Thyroid gland (tissue), 4 donors: ENCODE data around the gene ADSS1. TPM values are rescaled to one million over a fixed set of nuclear protein-coding genes. Genes with fewer than 3 reads are reported as not detected.

Experiments
- DNase-seq, 2 donors: peaks; one replicate each; pipeline ENCODE4 v3.0.0-alpha.2; 2019
- H3K27ac ChIP-seq, 3 donors: fragments of 200-600 bp; sonication (generic); 1 replicate in 2 of 3; 2 replicates in 1 of 3; pipeline ENCODE4 v1.5.1; 2016 to 2019; ENCODE audit warnings: mild to moderate bottlenecking in 1 of 3, moderate library complexity in 1 of 3
- H3K27me3 ChIP-seq: fragments of 200-600 bp; sonication (generic); one replicate; pipeline ENCODE4 v1.5.1; 2019
- H3K36me3 ChIP-seq, 2 donors: fragments of 200-600 bp; sonication (generic); one replicate each; pipeline ENCODE4 v1.5.1; 2016 to 2019
- H3K4me1 ChIP-seq, 2 donors: fragments of 200-600 bp; sonication (generic); one replicate each; pipeline ENCODE4 v1.5.1; 2017 to 2019
- H3K4me3 ChIP-seq, 3 donors: fragments of 200-600 bp; sonication (generic); replicated peaks in 1 of 3; 1 replicate in 2 of 3; 2 replicates in 1 of 3; pipeline ENCODE4 v1.5.1; 2016; ENCODE audit warnings: mild to moderate bottlenecking in 1 of 3
- H3K9me3 ChIP-seq: fragments of 200-600 bp; sonication (generic); one replicate; pipeline ENCODE4 v1.5.1; 2017
- POLR2A ChIP-seq, 2 donors: fragments of 450-650 bp; IDR thresholded peaks; one replicate each; pipeline ENCODE4 v1.6.1; 2017; ENCODE audit warnings: antibody characterized with exemption in 2 of 2, mild to moderate bottlenecking in 2 of 2, moderate library complexity in 1 of 2
- WGBS, 2 donors: methylation state at CpG; one replicate each; pipeline ENCODE4 v1.1.5; 2017; 5-methylcytosine and 5-hydroxymethylcytosine counted together
- intact Hi-C: fragments of 100-400 bp; cut with DNase I; formaldehyde crosslinking; loops from one replicate; pipeline ENCODE4 v1.15.1; 2023
- total RNA-seq, 4 donors: library from RNA; depleted of rRNA; stranded (reverse); fragments of >200 nt; gene quantifications; one replicate each; pipeline ENCODE4 v1.2.3, GENCODE V29; 2016
- TF ChIP-seq, protein P1 (sequence below), 6 experiments: fragments of 200-600 bp in 3 of 6; fragments of 450-650 bp in 3 of 6; sonication (generic) in 3 of 6; IDR thresholded peaks; one replicate each; pipeline ENCODE4 v1.5.1; 2016 to 2019; ENCODE audit warnings: antibody characterized with exemption in 6 of 6, mild to moderate bottlenecking in 2 of 6, inconsistent platforms in 1 of 6, moderate library complexity in 1 of 6

ADSS1 gene
- total RNA-seq, 4 donors from 2014 or later, result 13.6 to 26.2 (median 18.9) TPM

DNA sequence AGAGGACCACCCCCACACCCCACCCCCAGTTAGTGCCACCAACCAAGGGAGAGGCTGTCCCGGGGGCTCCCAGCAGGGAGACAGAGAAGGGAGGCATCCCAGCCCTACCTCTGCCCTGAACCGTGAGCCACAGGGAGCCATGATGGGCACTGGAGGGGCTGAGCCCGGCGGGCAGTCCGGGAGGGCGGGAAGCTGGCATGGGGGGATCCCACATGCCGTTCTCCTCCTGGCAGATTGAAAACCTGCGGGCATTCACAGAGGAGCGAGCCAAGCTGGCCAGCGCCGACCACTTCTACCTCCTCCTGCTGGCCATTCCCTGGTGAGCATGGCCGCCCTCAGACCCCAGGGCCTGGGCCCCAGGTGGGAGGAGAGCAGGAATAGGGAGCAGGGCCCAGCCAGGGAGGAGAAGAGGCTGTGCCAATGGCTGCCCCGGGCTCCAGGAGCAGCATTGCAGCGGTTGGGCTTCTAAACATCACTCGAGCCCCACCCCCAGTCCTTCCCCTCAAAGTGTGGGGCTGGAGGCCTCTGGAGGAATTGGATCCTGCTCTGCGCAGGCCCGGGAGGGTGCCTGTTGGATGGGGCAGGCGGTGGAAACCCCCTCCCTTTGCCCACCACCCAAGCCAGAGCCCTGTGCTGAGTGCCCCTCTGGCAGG lies 14.5 kb upstream of the ADSS1 start:
- 80 to 92% methylated on average over 9 to 17 of the region's 18 CpGs for WGBS, 2 donors
- Histone ChIP-seq H3K4me1 (no peaks in the 10 kb centered on the region), H3K9me3 (no peaks in the 10 kb centered on the region), H3K4me3 (no peak overlapping the region), H3K36me3 (peaks cover 30 to 38% of the 10 kb centered on the region in 2 donors), H3K27me3 (no peaks in the 10 kb centered on the region), H3K27ac (no peak overlapping the region)
- no peak for TF ChIP-seq POLR2A (IDR thresholded peaks at IDR 0.05)
- TF ChIP-seq, protein P1, sequence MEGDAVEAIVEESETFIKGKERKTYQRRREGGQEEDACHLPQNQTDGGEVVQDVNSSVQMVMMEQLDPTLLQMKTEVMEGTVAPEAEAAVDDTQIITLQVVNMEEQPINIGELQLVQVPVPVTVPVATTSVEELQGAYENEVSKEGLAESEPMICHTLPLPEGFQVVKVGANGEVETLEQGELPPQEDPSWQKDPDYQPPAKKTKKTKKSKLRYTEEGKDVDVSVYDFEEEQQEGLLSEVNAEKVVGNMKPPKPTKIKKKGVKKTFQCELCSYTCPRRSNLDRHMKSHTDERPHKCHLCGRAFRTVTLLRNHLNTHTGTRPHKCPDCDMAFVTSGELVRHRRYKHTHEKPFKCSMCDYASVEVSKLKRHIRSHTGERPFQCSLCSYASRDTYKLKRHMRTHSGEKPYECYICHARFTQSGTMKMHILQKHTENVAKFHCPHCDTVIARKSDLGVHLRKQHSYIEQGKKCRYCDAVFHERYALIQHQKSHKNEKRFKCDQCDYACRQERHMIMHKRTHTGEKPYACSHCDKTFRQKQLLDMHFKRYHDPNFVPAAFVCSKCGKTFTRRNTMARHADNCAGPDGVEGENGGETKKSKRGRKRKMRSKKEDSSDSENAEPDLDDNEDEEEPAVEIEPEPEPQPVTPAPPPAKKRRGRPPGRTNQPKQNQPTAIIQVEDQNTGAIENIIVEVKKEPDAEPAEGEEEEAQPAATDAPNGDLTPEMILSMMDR (IDR thresholded peaks at IDR 0.05), result no peak
- intact Hi-C loops, result loop anchor here (1.0 kb wide), 1 partner anchor 59 kb away; no protein-coding TSS in a partner anchor
- no peak for DNase-seq

DNA sequence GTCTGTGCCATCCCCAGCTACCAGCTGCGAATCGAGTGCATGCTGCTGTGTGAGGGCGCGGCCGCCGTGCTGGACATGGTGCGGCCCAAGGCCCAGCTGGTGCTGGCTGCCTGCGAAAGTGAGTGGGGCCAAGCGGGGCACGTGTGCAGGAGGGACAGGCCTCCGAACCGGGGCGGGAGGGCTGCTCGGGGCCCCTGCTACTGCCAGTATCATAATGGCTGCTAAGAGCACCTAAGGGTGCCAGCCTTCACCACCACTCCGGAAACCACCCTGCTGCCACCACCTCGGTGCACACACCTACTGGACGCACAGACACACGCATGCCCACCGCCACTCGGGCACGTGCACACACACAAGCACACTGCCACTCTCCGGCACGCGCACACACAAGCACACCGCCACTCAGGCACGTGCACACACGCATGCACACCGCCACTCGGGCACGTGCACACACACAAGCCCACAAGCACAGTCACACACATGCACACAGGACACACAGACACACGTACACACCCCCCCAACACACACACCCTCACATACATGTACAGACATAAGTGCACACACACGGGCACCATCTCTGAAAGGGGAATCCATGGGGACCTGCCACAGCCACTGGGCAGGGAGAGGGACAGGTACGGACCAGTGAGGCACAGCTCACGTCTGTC lies 13.8 kb upstream of the ADSS1 start:
- H3K4me1 ChIP-seq, result no peaks in the 10 kb centered on the region
- no peaks in the 10 kb centered on the region for H3K9me3 ChIP-seq
- no peak for DNase-seq
- WGBS, 2 donors, result 90 to 95% methylated on average over 20 to 24 of the region's 34 CpGs
- intact Hi-C loops, result no loop called here
- no peaks in the 10 kb centered on the region for H3K27me3 ChIP-seq
- no peak overlapping the region for H3K27ac ChIP-seq
- no peak overlapping the region for H3K4me3 ChIP-seq
- peaks cover 36 to 44% of the 10 kb centered on the region in 2 donors for H3K36me3 ChIP-seq
- TF ChIP-seq, protein P1 (IDR thresholded peaks at IDR 0.05), result no peak
- no peak for TF ChIP-seq POLR2A (IDR thresholded peaks at IDR 0.05)

DNA sequence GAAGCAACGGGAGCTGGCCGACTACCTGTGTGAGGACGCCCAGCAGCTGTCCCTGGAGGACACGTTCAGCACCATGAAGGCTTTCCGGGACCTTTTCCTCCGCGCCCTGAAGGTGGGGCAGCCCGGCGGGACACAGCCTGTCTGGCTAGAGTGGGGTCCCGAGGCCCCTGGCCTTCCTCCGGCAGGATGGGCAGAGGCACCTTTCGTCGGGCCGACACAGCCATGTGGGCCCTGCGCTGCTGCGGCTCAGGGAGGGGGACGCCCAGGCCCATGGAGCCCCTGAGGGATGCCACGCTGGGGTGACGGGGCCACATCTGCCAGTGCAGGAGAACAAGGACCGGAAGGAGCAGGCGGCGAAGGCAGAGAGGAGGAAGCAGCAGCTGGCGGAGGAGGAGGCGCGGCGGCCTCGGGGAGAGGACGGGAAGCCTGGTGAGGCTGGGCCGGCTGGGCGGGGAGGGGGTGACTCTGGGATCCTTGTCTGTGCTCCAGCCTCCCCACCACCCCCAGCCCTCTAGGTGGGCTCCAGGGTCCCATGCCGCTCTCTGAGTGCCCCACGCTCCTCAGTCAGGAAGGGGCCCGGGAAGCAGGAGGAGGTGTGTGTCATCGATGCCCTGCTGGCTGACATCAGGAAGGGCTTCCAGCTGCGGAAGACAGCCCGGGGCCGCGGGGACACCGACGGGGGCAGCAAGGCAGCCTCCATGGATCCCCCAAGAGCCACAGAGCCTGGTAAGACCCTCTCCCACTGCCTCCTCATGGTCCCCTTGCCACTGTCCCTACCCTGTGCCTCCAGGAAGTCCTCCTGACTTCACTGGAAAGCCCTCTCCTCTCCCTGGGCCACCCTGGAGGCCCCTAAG lies 10.9 kb upstream of the ADSS1 start:
- intact Hi-C loops, result loop anchor here (2.0 kb wide), 1 partner anchor 56 kb away; no protein-coding TSS in a partner anchor
- DNase-seq, result no peak
- Histone ChIP-seq H3K4me1 (no peaks in the 10 kb centered on the region), H3K36me3 (peaks cover 37 to 50% of the 10 kb centered on the region in 2 donors), H3K9me3 (no peaks in the 10 kb centered on the region), H3K27ac (no peak overlapping the region), H3K4me3 (no peak overlapping the region), H3K27me3 (no peaks in the 10 kb centered on the region)
- 91 to 96% methylated on average over 16 to 32 of the region's 40 CpGs for WGBS, 2 donors
- TF ChIP-seq, protein P1 (IDR thresholded peaks at IDR 0.05), result no peak
- no peak for TF ChIP-seq POLR2A (IDR thresholded peaks at IDR 0.05)

DNA sequence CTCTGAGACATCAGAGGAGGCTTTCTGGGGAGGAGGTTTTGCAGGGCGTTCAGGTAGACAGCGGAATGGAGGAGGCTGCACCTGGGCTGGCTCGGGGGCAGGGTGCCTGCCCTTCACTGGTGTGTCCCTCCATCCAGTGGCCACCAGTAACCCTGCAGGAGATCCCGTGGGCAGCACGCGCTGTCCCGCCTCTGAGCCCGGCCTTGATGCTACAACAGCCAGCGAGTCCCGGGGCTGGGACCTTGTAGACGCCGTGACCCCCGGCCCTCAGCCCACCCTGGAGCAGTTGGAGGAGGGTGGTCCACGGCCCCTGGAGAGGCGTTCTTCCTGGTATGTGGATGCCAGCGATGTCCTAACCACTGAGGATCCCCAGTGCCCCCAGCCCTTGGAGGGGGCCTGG lies 10.0 kb upstream of the ADSS1 start:
- Histone ChIP-seq H3K9me3 (no peaks in the 10 kb centered on the region), H3K27ac (no peak overlapping the region), H3K27me3 (no peaks in the 10 kb centered on the region), H3K4me3 (no peak overlapping the region), H3K36me3 (peaks cover 37 to 50% of the 10 kb centered on the region in 2 donors), H3K4me1 (no peaks in the 10 kb centered on the region)
- DNase-seq, result no peak
- TF ChIP-seq, protein P1 (IDR thresholded peaks at IDR 0.05), result no peak
- no peak for TF ChIP-seq POLR2A (IDR thresholded peaks at IDR 0.05)
- 90% methylated on average over 16 of the region's 16 CpGs; no CpG with 5 or more reads in 1 of the 2 donors for WGBS, 2 donors
- intact Hi-C loops, result no loop called here
